ENCODE results near the gene TPI1.

TPI1 gene

GRCh38 chr12:6855322-6855721 is 12.0 kb upstream of the TPI1 start:
- no peak for DNase-seq (ENCODE audit: low spot score)
- no peak for TF ChIP-seq CTCF (IDR thresholded peaks at IDR 0.05; ENCODE audit: borderline replicate concordance, control extremely low read depth, extremely low read depth, insufficient read depth, missing control alignments)
- in situ Hi-C loops (cut with MboI; ENCODE audit: low sequenced_read_pairs, unreplicated experiment): no loop called here

GRCh38 chr12:6858799-6859198 is 8.5 kb upstream of the TPI1 start:
- DNase-seq (ENCODE audit: low spot score): no peak
- TF ChIP-seq CTCF (IDR thresholded peaks at IDR 0.05; ENCODE audit: borderline replicate concordance, control extremely low read depth, extremely low read depth, insufficient read depth, missing control alignments): no peak
- in situ Hi-C loops (cut with MboI; ENCODE audit: low sequenced_read_pairs, unreplicated experiment): no loop called here

GRCh38 chr12:6860116-6860515 is 7.2 kb upstream of the TPI1 start:
- DNase-seq (ENCODE audit: low spot score): no peak
- in situ Hi-C loops (cut with MboI; ENCODE audit: low sequenced_read_pairs, unreplicated experiment): no loop called here
- no peak for TF ChIP-seq CTCF (IDR thresholded peaks at IDR 0.05; ENCODE audit: borderline replicate concordance, control extremely low read depth, extremely low read depth, insufficient read depth, missing control alignments)

GRCh38 chr12:6860942-6861341 is 6.4 kb upstream of the TPI1 start:
- in situ Hi-C loops (cut with MboI; ENCODE audit: low sequenced_read_pairs, unreplicated experiment): no loop called here
- TF ChIP-seq CTCF (IDR thresholded peaks at IDR 0.05; ENCODE audit: borderline replicate concordance, control extremely low read depth, extremely low read depth, insufficient read depth, missing control alignments): no peak
- DNase-seq (ENCODE audit: low spot score): no peak

- no peak for DNase-seq (ENCODE audit: low spot score)
- no peak for TF ChIP-seq CTCF (IDR thresholded peaks at IDR 0.05; ENCODE audit: borderline replicate concordance, control extremely low read depth, extremely low read depth, insufficient read depth, missing control alignments)
- in situ Hi-C loops (cut with MboI; ENCODE audit: low sequenced_read_pairs, unreplicated experiment): no loop called here
Measured at GRCh38 chr12:6861391-6861790, 5.9 kb upstream of the TPI1 start.

GRCh38 chr12:6863033-6863432 is 4.3 kb upstream of the TPI1 start:
- in situ Hi-C loops (cut with MboI; ENCODE audit: low sequenced_read_pairs, unreplicated experiment): no loop called here
- no peak for DNase-seq (ENCODE audit: low spot score)
- no peak for TF ChIP-seq CTCF (IDR thresholded peaks at IDR 0.05; ENCODE audit: borderline replicate concordance, control extremely low read depth, extremely low read depth, insufficient read depth, missing control alignments)

Measured in GM13976 (cell line).